SK-N-SH treated with all-trans-retinoic acid at 6 μM for 48 hours (cell line): ENCODE measurements around the gene HAPLN1.

ENCODE experiments used
- ATAC-seq: fragments of 200-7000 bp; cut with Tn5 transposase; 3 replicates; pipeline ENCODE4 v1.9.1; 2020; ENCODE audit warnings: mild to moderate bottlenecking, moderate library complexity
- ARNTL ChIP-seq: fragments of 450-650 bp; formaldehyde crosslinking; IDR thresholded peaks from 2 replicates; pipeline ENCODE4 v1.5.0; 2020; ENCODE audit warnings: low read depth, mild to moderate bottlenecking, moderate library complexity, borderline replicate concordance
- BACH2 ChIP-seq: fragments of 250-450 bp; sonication (Bioruptor Pico); IDR thresholded peaks from 2 replicates; pipeline ENCODE4 v1.9.0; 2021; ENCODE audit warnings: mild to moderate bottlenecking, borderline replicate concordance
- CREB5 ChIP-seq: fragments of 250-450 bp; sonication (Bioruptor Pico); IDR thresholded peaks from 2 replicates; pipeline ENCODE4 v1.5.1; 2020; ENCODE audit warnings: low read depth, mild to moderate bottlenecking, moderate library complexity
- CSDC2 ChIP-seq: fragments of 250-450 bp; sonication (Bioruptor Pico); IDR thresholded peaks from 2 replicates; pipeline ENCODE4 v1.5.0; 2020; ENCODE audit warnings: mild to moderate bottlenecking, moderate library complexity
- CSRNP3 ChIP-seq: fragments of 250-450 bp; sonication (Bioruptor Pico); IDR thresholded peaks from 2 replicates; pipeline ENCODE4 v1.5.1; 2021; ENCODE audit warnings: mild to moderate bottlenecking, moderate library complexity
- ESRRG ChIP-seq: fragments of 250-450 bp; sonication (Bioruptor Pico); IDR thresholded peaks from 2 replicates; pipeline ENCODE4 v1.6.1; 2021; ENCODE audit warnings: mild to moderate bottlenecking
- GLIS3 ChIP-seq: fragments of 250-450 bp; sonication (Bioruptor Pico); IDR thresholded peaks from 2 replicates; pipeline ENCODE4 v1.5.0; 2020; ENCODE audit warnings: mild to moderate bottlenecking, moderate library complexity
- ISL1 ChIP-seq: fragments of 250-450 bp; sonication (Bioruptor Pico); IDR thresholded peaks from 2 replicates; pipeline ENCODE4 v2.1.2; 2022; ENCODE audit warnings: mild to moderate bottlenecking, moderate library complexity
- OSR1 ChIP-seq: fragments of 250-450 bp; sonication (Bioruptor Pico); IDR thresholded peaks from 2 replicates; pipeline ENCODE4 v1.8.0; 2022; ENCODE audit warnings: moderate library complexity, mild to moderate bottlenecking, inconsistent platforms
- PATZ1 ChIP-seq: fragments of 250-450 bp; sonication (Bioruptor Pico); IDR thresholded peaks from 2 replicates; pipeline ENCODE4 v1.8.0; 2020; ENCODE audit warnings: mild to moderate bottlenecking, moderate library complexity, borderline replicate concordance
- POU6F1 ChIP-seq: fragments of 250-450 bp; sonication (Bioruptor Pico); IDR thresholded peaks from 2 replicates; pipeline ENCODE4 v1.8.0; 2021; ENCODE audit warnings: low read depth, mild to moderate bottlenecking, moderate library complexity, borderline replicate concordance
- PPARA ChIP-seq: fragments of 250-450 bp; sonication (Bioruptor Pico); IDR thresholded peaks from 2 replicates; pipeline ENCODE4 v1.5.0; 2020; ENCODE audit warnings: mild to moderate bottlenecking, borderline replicate concordance
- RARB ChIP-seq: fragments of 250-450 bp; sonication (Bioruptor Pico); IDR thresholded peaks from 2 replicates; pipeline ENCODE4 v1.8.0; 2021; ENCODE audit warnings: mild to moderate bottlenecking, moderate library complexity
- TCF4 ChIP-seq: fragments of 250-450 bp; sonication (Bioruptor Pico); IDR thresholded peaks from 2 replicates; pipeline ENCODE4 v1.8.0; 2021; ENCODE audit warnings: mild to moderate bottlenecking, moderate library complexity, borderline replicate concordance
- TOX ChIP-seq: fragments of 250-450 bp; sonication (Bioruptor Pico); IDR thresholded peaks from 2 replicates; pipeline ENCODE4 v1.8.0; 2021; ENCODE audit warnings: mild to moderate bottlenecking, moderate library complexity, borderline replicate concordance
- TSHZ2 ChIP-seq: fragments of 250-450 bp; sonication (Bioruptor Pico); IDR thresholded peaks from 2 replicates; pipeline ENCODE4 v1.5.0; 2020; ENCODE audit warnings: mild to moderate bottlenecking, moderate library complexity
- ZC3H10 ChIP-seq: fragments of 250-450 bp; sonication (Bioruptor Pico); IDR thresholded peaks from 2 replicates; pipeline ENCODE4 v1.5.1; 2021; ENCODE audit warnings: mild to moderate bottlenecking, moderate library complexity
- ZFP3 ChIP-seq: fragments of 250-450 bp; sonication (Bioruptor Pico); IDR thresholded peaks from 2 replicates; pipeline ENCODE4 v1.5.0; 2020; ENCODE audit warnings: mild to moderate bottlenecking, moderate library complexity
- ZFP30 ChIP-seq: fragments of 450-650 bp; formaldehyde crosslinking; IDR thresholded peaks from 2 replicates; pipeline ENCODE4 v1.5.0; 2022; ENCODE audit warnings: mild to moderate bottlenecking, moderate library complexity
- ZNF70 ChIP-seq: fragments of 450-650 bp; formaldehyde crosslinking; IDR thresholded peaks from 2 replicates; pipeline ENCODE4 v1.5.0; 2020; ENCODE audit warnings: mild to moderate bottlenecking, moderate library complexity
- ZNF8 ChIP-seq: fragments of 450-650 bp; formaldehyde crosslinking; IDR thresholded peaks from 2 replicates; pipeline ENCODE4 v1.5.0; 2020; ENCODE audit warnings: mild to moderate bottlenecking, moderate library complexity

The HAPLN1 gene

GRCh38 chr5:83744821-83745220, 24.2 kb upstream of the HAPLN1 start:
- ATAC-seq = no peak
- no peak for TF ChIP-seq PPARA (CRISPR knock-in tag)
- TF ChIP-seq ZNF8 = no peak
- no peak for TF ChIP-seq CSRNP3 (CRISPR knock-in tag)
- TF ChIP-seq CSDC2 (CRISPR knock-in tag) = no peak
- no peak for TF ChIP-seq GLIS3 (CRISPR knock-in tag)
- no peak for TF ChIP-seq ESRRG (CRISPR knock-in tag)
- TF ChIP-seq OSR1 (CRISPR knock-in tag) = no peak
- no peak for TF ChIP-seq ARNTL (CRISPR knock-in tag)
- TF ChIP-seq, all 23 proteins: peak for 0

GRCh38 chr5:83742089-83742488, 21.4 kb upstream of the HAPLN1 start:
- no peak for TF ChIP-seq BACH2
- no peak for TF ChIP-seq ZNF70 (CRISPR knock-in tag)
- TF ChIP-seq OSR1 (CRISPR knock-in tag) = no peak
- TF ChIP-seq PPARA (CRISPR knock-in tag) = no peak
- TF ChIP-seq, all 23 proteins: peak for 0
- no peak for ATAC-seq

GRCh38 chr5:83741571-83741970, 20.9 kb upstream of the HAPLN1 start:
- ATAC-seq = no peak
- TF ChIP-seq TSHZ2 (CRISPR knock-in tag) = no peak
- TF ChIP-seq ARNTL (CRISPR knock-in tag) = no peak
- no peak for TF ChIP-seq ZFP3 (CRISPR knock-in tag)
- TF ChIP-seq BACH2 = no peak
- no peak for TF ChIP-seq ZFP30 (CRISPR knock-in tag)
- TF ChIP-seq ESRRG (CRISPR knock-in tag) = no peak
- TF ChIP-seq ZNF70 (CRISPR knock-in tag) = no peak
- TF ChIP-seq POU6F1 = no peak
- TF ChIP-seq ZNF8 = no peak
- no peak for TF ChIP-seq RARB (CRISPR knock-in tag)
- TF ChIP-seq TOX (CRISPR knock-in tag) = no peak
- no peak for TF ChIP-seq GLIS3 (CRISPR knock-in tag)
- TF ChIP-seq PPARA (CRISPR knock-in tag) = no peak
- no peak for TF ChIP-seq PATZ1 (CRISPR knock-in tag)
- no peak for TF ChIP-seq ISL1
- no peak for TF ChIP-seq ZC3H10 (CRISPR knock-in tag)
- no peak for TF ChIP-seq TCF4
- no peak for TF ChIP-seq OSR1 (CRISPR knock-in tag)
- no peak for TF ChIP-seq CREB5
- no peak for TF ChIP-seq CSRNP3 (CRISPR knock-in tag)
